CD8-positive, alpha-beta memory T cell (primary cell): ENCODE results near the gene UBR2. TPM values are rescaled to one million over a fixed set of nuclear protein-coding genes. Genes with fewer than 3 reads are reported as not detected.
"Not testable (repeated sequence)": the region's sequence is repeated elsewhere in the genome, so short reads cannot be mapped to it uniquely, and the experiment has no call there.

Source experiments
- CTCF ChIA-PET: fragments of 350-600 bp; sonication (Branson Sonifier 250); formaldehyde crosslinking; loops from one replicate; lab custom pipeline; 2021; ENCODE audit warnings: antibody characterized with exemption; lab: Charles Lee
- POLR2A ChIA-PET: fragments of 350-600 bp; sonication (Branson Sonifier 250); formaldehyde crosslinking; loops from one replicate; lab custom pipeline; 2021; ENCODE audit warnings: antibody characterized with exemption; lab: Charles Lee
- DNase-seq, 5 donors: peaks; one replicate each; pipeline versions ENCODE4 v3.0.0 to v3.0.0-alpha.2; 2020 to 2022; ENCODE audit warnings: mixed read lengths in 1 of 5
- H3K27ac ChIP-seq: one replicate; pipeline ENCODE4 v1.7.0; 2013; ENCODE audit warnings: low read depth, mild to moderate bottlenecking, low read length, moderate library complexity
- H3K27me3 ChIP-seq: 2 replicates; pipeline ENCODE4 v1.7.0; 2013; ENCODE audit warnings: low read length, mild to moderate bottlenecking; ENCODE audit not compliant: insufficient read depth, poor library complexity, severe bottlenecking
- H3K36me3 ChIP-seq: 2 replicates; pipeline ENCODE4 v1.7.0; 2013; ENCODE audit warnings: mild to moderate bottlenecking, low read length, moderate library complexity; ENCODE audit not compliant: insufficient read depth
- H3K4me1 ChIP-seq: 2 replicates; pipeline ENCODE4 v1.7.0; 2013; ENCODE audit warnings: mild to moderate bottlenecking, low read length, moderate library complexity; ENCODE audit not compliant: insufficient read depth
- H3K4me3 ChIP-seq: 2 replicates; pipeline ENCODE4 v1.7.0; 2013; ENCODE audit warnings: mild to moderate bottlenecking, low read length
- H3K9me3 ChIP-seq: 2 replicates; pipeline ENCODE4 v1.7.0; 2013; ENCODE audit warnings: mild to moderate bottlenecking, low read length
- H3K27ac Mint-ChIP-seq, 8 donors: one replicate each; pipeline ENCODE4 v1.8.0; 2020 to 2021; ENCODE audit warnings: mixed read lengths in 8 of 8, mild to moderate bottlenecking in 6 of 8, inconsistent platforms in 3 of 8, moderate library complexity in 3 of 8
- H3K27me3 Mint-ChIP-seq, 2 donors: one replicate each; pipeline ENCODE4 v1.8.0; 2020 to 2021; ENCODE audit warnings: mixed read lengths in 2 of 2, mild to moderate bottlenecking in 1 of 2, moderate library complexity in 1 of 2
- H3K36me3 Mint-ChIP-seq, 3 donors: one replicate each; pipeline ENCODE4 v1.8.0; 2020 to 2021; ENCODE audit warnings: mixed read lengths in 3 of 3, inconsistent platforms in 1 of 3, mild to moderate bottlenecking in 1 of 3
- H3K4me1 Mint-ChIP-seq, 3 donors: one replicate each; pipeline ENCODE4 v1.8.0; 2020 to 2021; ENCODE audit warnings: mixed read lengths in 3 of 3, inconsistent platforms in 1 of 3, mild to moderate bottlenecking in 1 of 3
- H3K4me3 Mint-ChIP-seq, 7 donors: one replicate each; pipeline ENCODE4 v1.8.0; 2020 to 2021; ENCODE audit warnings: mixed read lengths in 7 of 7, mild to moderate bottlenecking in 6 of 7, moderate library complexity in 4 of 7, inconsistent platforms in 2 of 7
- H3K9me3 Mint-ChIP-seq, 5 donors: one replicate each; pipeline ENCODE4 v1.8.0; 2020 to 2022; ENCODE audit warnings: mixed read lengths in 5 of 5, mild to moderate bottlenecking in 3 of 5, moderate library complexity in 2 of 5, inconsistent platforms in 1 of 5
- polyA plus RNA-seq: library from polyadenylated mRNA; unstranded; fragments of 300-500 nt; fragmentation: Illumina TruSeq; gene quantifications from one replicate; pipeline ENCODE4 v1.2.3, GENCODE V29; 2021
- total RNA-seq, 2 experiments: library from RNA; stranded (reverse); gene quantifications; one replicate each; pipeline ENCODE4 v1.2.3, GENCODE V29; 2021

UBR2 gene
- total and polyA plus RNA-seq, 3 experiments from 2014 or later = 13.6 to 27.0 (median 26.2) TPM

DNA sequence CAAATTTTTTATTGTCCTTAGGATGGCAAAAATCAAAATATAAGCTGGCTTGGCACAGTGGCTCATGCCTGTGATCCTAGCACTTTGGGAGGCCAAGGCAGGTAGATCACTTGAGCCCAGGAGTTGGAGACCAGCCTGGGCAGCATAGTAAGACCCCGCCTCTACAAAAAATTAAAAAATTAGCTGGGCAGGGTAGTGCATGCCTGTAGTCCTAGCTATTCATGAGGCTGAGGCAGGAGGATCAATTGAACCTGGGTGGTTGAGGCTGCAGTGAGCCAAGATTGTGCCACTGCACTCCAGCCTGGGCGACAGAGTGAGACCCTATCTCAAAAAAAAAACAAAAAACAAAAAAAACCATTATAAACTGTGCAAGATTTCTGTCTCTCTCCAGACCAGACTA is 40.9 kb downstream of the UBR2 start:
- H3K4me3 ChIP-seq, H3K9me3 Mint-ChIP-seq, H3K4me1 ChIP-seq, POLR2A ChIA-PET, DNase-seq, H3K27ac ChIP-seq, H3K9me3 ChIP-seq, H3K27me3 Mint-ChIP-seq, H3K27me3 ChIP-seq, H3K4me3 Mint-ChIP-seq, CTCF ChIA-PET: not testable (repeated sequence)
- peaks cover 22% of the 10 kb centered on the region for H3K36me3 ChIP-seq
- Mint-ChIP-seq H3K4me1 (peaks cover 16 to 37% (median 20%) of the 10 kb centered on the region in 3 donors), H3K27ac (peak overlapping the region in 4 of 8 donors; percentile 29 to 61 (median 39)), H3K36me3 (peaks cover 0 to 67% (median 9%) of the 10 kb centered on the region in 3 donors)

- Histone ChIP-seq H3K27ac (no peak overlapping the region), H3K4me1 (no peaks in the 10 kb centered on the region), H3K9me3 (no peaks in the 10 kb centered on the region), H3K4me3 (no peak overlapping the region), H3K36me3 (peaks cover 26% of the 10 kb centered on the region), H3K27me3 (no peaks in the 10 kb centered on the region)
- H3K27me3 Mint-ChIP-seq = peaks cover 0 to 2% of the 10 kb centered on the region in 2 donors
- peaks cover 5% of the 10 kb centered on the region in 3 donors for H3K4me1 Mint-ChIP-seq
- CTCF ChIA-PET = no interaction called here
- no peak for DNase-seq
- H3K27ac Mint-ChIP-seq = peak overlapping the region in 2 of 8 donors; percentile 47 to 68
- POLR2A ChIA-PET = no interaction called here
- peaks cover 8 to 64% (median 8%) of the 10 kb centered on the region in 3 donors for H3K36me3 Mint-ChIP-seq
- H3K4me3 Mint-ChIP-seq = no peak overlapping the region
- H3K9me3 Mint-ChIP-seq = no peaks in the 10 kb centered on the region
Measured at GRCh38 chr6:42610416-42610815, 46.6 kb downstream of the UBR2 start.

- ChIA-PET CTCF (no interaction called here), POLR2A (no interaction called here)
- H3K36me3 ChIP-seq = peaks cover 32% of the 10 kb centered on the region
Measured at GRCh38 chr6:42615518-42615917, 51.7 kb downstream of the UBR2 start.

DNA sequence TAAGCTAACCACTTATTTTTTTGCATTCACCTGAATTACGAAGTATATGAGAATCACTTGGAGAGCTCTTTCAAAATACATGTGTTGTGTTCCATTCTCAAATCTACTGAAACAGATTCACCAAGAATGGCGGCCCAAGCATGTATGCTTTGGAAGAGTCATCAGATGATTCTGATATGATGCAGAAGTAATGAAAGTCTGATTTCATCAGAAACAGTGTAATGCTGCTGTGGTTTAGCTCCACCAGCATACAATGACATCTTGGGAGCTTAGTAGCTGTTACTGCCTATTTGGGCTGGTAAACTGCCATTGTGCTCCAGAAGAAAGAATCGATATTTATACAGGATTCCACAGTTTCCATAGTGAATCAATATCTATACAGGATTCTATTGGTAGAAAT is 52.9 kb downstream of the UBR2 start:
- Histone ChIP-seq H3K27me3 (no peaks in the 10 kb centered on the region), H3K9me3 (no peaks in the 10 kb centered on the region), H3K36me3 (peaks cover 32% of the 10 kb centered on the region), H3K4me1 (no peaks in the 10 kb centered on the region), H3K4me3 (no peak overlapping the region), H3K27ac (no peak overlapping the region)
- Mint-ChIP-seq H3K9me3 (no peaks in the 10 kb centered on the region), H3K4me1 (peaks cover 0 to 7% (median 2%) of the 10 kb centered on the region in 3 donors), H3K4me3 (no peak overlapping the region), H3K27ac (peak overlapping the region in 1 of 8 donors; percentile 21), H3K36me3 (peaks cover 8 to 71% (median 8%) of the 10 kb centered on the region in 3 donors), H3K27me3 (peaks cover 0 to 2% of the 10 kb centered on the region in 2 donors)
- ChIA-PET CTCF (interaction anchor here (1.2 kb wide), 1 partner anchor 69 kb away, joined by 3 read pairs; no protein-coding TSS in a partner anchor), POLR2A (no interaction called here)
- no peak for DNase-seq

More at GRCh38 chr6:42615518-42615917, 51.7 kb downstream of the UBR2 start:
- H3K27ac Mint-ChIP-seq = peak overlapping the region in 2 of 8 donors; percentile 51 to 52
- H3K27me3 Mint-ChIP-seq = peaks cover 0 to 2% of the 10 kb centered on the region in 2 donors
- H3K4me3 Mint-ChIP-seq = no peak overlapping the region
- no peaks in the 10 kb centered on the region for H3K4me1 ChIP-seq
- no peak overlapping the region for H3K27ac ChIP-seq
- no peaks in the 10 kb centered on the region for H3K27me3 ChIP-seq
- no peaks in the 10 kb centered on the region for H3K9me3 Mint-ChIP-seq
- no peaks in the 10 kb centered on the region for H3K9me3 ChIP-seq
- H3K4me3 ChIP-seq = no peak overlapping the region
- H3K4me1 Mint-ChIP-seq = peaks cover under 1 to 5% (median 1%) of the 10 kb centered on the region in 3 donors
- no peak for DNase-seq
- H3K36me3 Mint-ChIP-seq = peaks cover 4 to 66% (median 7%) of the 10 kb centered on the region in 3 donors

DNA sequence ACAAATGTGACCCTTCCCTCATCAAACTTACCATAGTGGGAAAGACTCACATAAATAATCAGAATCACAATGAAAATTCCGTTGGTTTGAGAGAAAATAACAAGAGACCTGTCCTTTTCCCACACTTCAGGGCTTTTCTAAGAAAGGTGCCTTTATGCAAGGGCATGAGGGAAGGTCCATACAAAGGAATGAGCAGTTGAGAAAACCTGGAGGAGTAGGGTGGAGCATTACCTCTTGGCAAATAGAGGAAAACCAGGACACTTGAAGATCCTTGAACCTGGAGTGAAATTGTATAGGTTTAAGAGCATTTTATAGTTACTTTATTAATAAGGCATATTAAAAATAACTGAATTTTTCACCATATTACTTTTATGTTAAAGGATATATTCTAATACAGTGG is 54.3 kb downstream of the UBR2 start:
- Mint-ChIP-seq H3K27me3 (peaks cover 0 to 2% of the 10 kb centered on the region in 2 donors), H3K4me1 (peaks cover 0 to 7% (median 4%) of the 10 kb centered on the region in 3 donors), H3K4me3 (no peak overlapping the region), H3K27ac (peak overlapping the region in 2 of 8 donors; percentile 42 to 88), H3K36me3 (peaks cover 8 to 70% (median 10%) of the 10 kb centered on the region in 3 donors), H3K9me3 (no peaks in the 10 kb centered on the region)
- CTCF ChIA-PET = interaction anchor here (1.1 kb wide), 1 partner anchor 71 kb away, joined by 3 read pairs; no protein-coding TSS in a partner anchor
- DNase-seq = no peak
- no peaks in the 10 kb centered on the region for H3K4me1 ChIP-seq
- no peak overlapping the region for H3K27ac ChIP-seq
- POLR2A ChIA-PET = no interaction called here
- no peaks in the 10 kb centered on the region for H3K9me3 ChIP-seq
- peaks cover 32% of the 10 kb centered on the region for H3K36me3 ChIP-seq
- H3K4me3 ChIP-seq = no peak overlapping the region
- H3K27me3 ChIP-seq = no peaks in the 10 kb centered on the region

DNA sequence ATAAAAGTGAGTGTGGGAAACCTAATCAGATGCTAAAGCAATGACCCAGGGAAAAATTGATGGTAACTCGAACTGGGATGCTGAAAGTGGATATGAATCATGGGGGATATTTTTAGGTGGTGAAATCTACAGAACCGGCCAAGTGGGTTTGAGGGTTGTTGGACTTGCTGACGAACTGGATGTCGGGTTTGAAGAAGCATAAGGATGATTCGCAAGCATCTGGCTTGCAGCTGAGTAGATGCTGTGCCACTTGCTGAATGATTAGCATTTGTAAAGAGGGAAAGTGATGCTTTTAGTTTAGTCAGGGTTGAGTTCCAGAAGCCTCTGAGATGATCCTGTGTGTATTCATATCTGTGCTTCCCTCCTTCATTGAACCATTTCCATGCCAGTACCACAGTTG is 54.9 kb downstream of the UBR2 start:
- Histone ChIP-seq H3K36me3 (peaks cover 32% of the 10 kb centered on the region), H3K9me3 (no peaks in the 10 kb centered on the region), H3K4me3 (no peak overlapping the region), H3K27me3 (no peaks in the 10 kb centered on the region), H3K4me1 (no peaks in the 10 kb centered on the region), H3K27ac (no peak overlapping the region)
- ChIA-PET CTCF (interaction anchor here (1.1 kb wide), 1 partner anchor 71 kb away, joined by 3 read pairs; no protein-coding TSS in a partner anchor), POLR2A (no interaction called here)
- Mint-ChIP-seq H3K27ac (peak overlapping the region in 4 of 8 donors; percentile 23 to 68 (median 45)), H3K27me3 (peaks cover 0 to 2% of the 10 kb centered on the region in 2 donors), H3K4me3 (no peak overlapping the region), H3K36me3 (peaks cover 8 to 69% (median 10%) of the 10 kb centered on the region in 3 donors), H3K9me3 (no peaks in the 10 kb centered on the region), H3K4me1 (peaks cover 0 to 7% (median 4%) of the 10 kb centered on the region in 3 donors)
- DNase-seq = no peak

- Histone ChIP-seq H3K36me3 (peaks cover 31% of the 10 kb centered on the region), H3K27ac (no peak overlapping the region), H3K4me3 (no peak overlapping the region), H3K27me3 (no peaks in the 10 kb centered on the region), H3K4me1 (no peaks in the 10 kb centered on the region), H3K9me3 (no peaks in the 10 kb centered on the region)
- DNase-seq = no peak
- POLR2A ChIA-PET = no interaction called here
- peaks cover 6 to 70% (median 12%) of the 10 kb centered on the region in 3 donors for H3K36me3 Mint-ChIP-seq
- peaks cover 7 to 20% (median 12%) of the 10 kb centered on the region in 3 donors for H3K4me1 Mint-ChIP-seq
- no peak overlapping the region for H3K4me3 Mint-ChIP-seq
- H3K27me3 Mint-ChIP-seq = no peaks in the 10 kb centered on the region
- CTCF ChIA-PET = no interaction called here
- no peaks in the 10 kb centered on the region for H3K9me3 Mint-ChIP-seq
- H3K27ac Mint-ChIP-seq = peak overlapping the region in 2 of 8 donors; percentile 9 to 33
Measured at GRCh38 chr6:42619963-42620362, 56.1 kb downstream of the UBR2 start.

- Mint-ChIP-seq H3K36me3 (peaks cover 8 to 65% (median 13%) of the 10 kb centered on the region in 3 donors), H3K27ac (peak overlapping the region in 5 of 8 donors; percentile 23 to 80 (median 51)), H3K27me3 (no peaks in the 10 kb centered on the region), H3K4me3 (no peak overlapping the region), H3K4me1 (peaks cover 16 to 30% (median 23%) of the 10 kb centered on the region in 3 donors), H3K9me3 (no peaks in the 10 kb centered on the region)
- Histone ChIP-seq H3K9me3 (no peaks in the 10 kb centered on the region), H3K4me3 (no peak overlapping the region), H3K27me3 (no peaks in the 10 kb centered on the region), H3K36me3 (peaks cover 4% of the 10 kb centered on the region), H3K27ac (no peak overlapping the region), H3K4me1 (no peaks in the 10 kb centered on the region)
- ChIA-PET POLR2A (no interaction called here), CTCF (no interaction called here)
- DNase-seq = no peak
Measured at GRCh38 chr6:42624601-42625000, 60.8 kb downstream of the UBR2 start.
